GM12878 (cell line): Measurements from ENCODE around the gene MUC5AC. TPM values are rescaled to one million over a fixed set of nuclear protein-coding genes. Genes with fewer than 3 reads are reported as not detected.

Experiments
- ATAC-seq: fragments of 200-7000 bp; cut with Tn5 transposase; 3 replicates; pipeline ENCODE4 v1.9.1; 2020; ENCODE audit warnings: mild to moderate bottlenecking, moderate library complexity
- BruUV-seq: library from RNA; stranded (reverse); fragments of 400-500 nt; replicated peaks from 2 replicates; lab custom pipeline; 2021; lab: Mats Ljungman, UMichigan
- CTCF ChIA-PET: fragments of 300-600 bp; sonication (Branson Sonifier 250); formaldehyde crosslinking; extraction: SDS; loops from one replicate; lab custom pipeline; 2021; ENCODE audit warnings: inconsistent platforms; lab: Yijun Ruan, JAX
- POLR2A ChIA-PET: fragments of 350-600 bp; formaldehyde crosslinking; extraction: SDS; loops from one replicate; lab custom pipeline; 2021; ENCODE audit warnings: inconsistent platforms; lab: Charles Lee
- RAD21 ChIA-PET: fragments of 300-600 bp; sonication (Branson Sonifier 250); formaldehyde crosslinking; loops from one replicate; lab custom pipeline; 2023; ENCODE audit warnings: antibody characterized with exemption; ENCODE audit not compliant: unreplicated experiment; lab: Charles Lee
- SMC1A ChIA-PET: fragments of 300-600 bp; sonication (Branson Sonifier 250); formaldehyde crosslinking; loops from one replicate; lab custom pipeline; 2023; ENCODE audit not compliant: unreplicated experiment, uncharacterized antibody; lab: Charles Lee
- DNase-seq: peaks from one replicate; pipeline ENCODE4 v3.0.0-alpha.2; 2011; ENCODE audit warnings: low read depth, low spot score
- FAIRE-seq: peaks from 3 replicates; lab custom pipeline; 2011; peaks lifted over from hg19 to GRCh38; lab: Jason Lieb, UNC
- H2AFZ ChIP-seq: 2 replicates; pipeline ENCODE4 v1.6.0; 2011; ENCODE audit warnings: low read depth, low read length, control low read depth; ENCODE audit not compliant: control insufficient read depth
- H3K27ac ChIP-seq: 2 replicates; pipeline ENCODE4 v1.5.1; 2011; ENCODE audit warnings: control low read depth; ENCODE audit not compliant: control insufficient read depth, insufficient read depth
- H3K27me3 ChIP-seq, 2 experiments: replicated peaks in 1 of 2; 2 replicates each; pipeline versions ENCODE4 v1.6.0 to v1.6.1; 2011; ENCODE audit warnings: low read length in 1 of 2; ENCODE audit not compliant: control insufficient read depth in 2 of 2, insufficient read depth in 2 of 2
- H3K36me3 ChIP-seq, 2 experiments: 2 replicates each; pipeline ENCODE4 v1.5.1; 2011; ENCODE audit warnings: low read length in 1 of 2; ENCODE audit not compliant: control insufficient read depth in 2 of 2, insufficient read depth in 2 of 2
- H3K4me1 ChIP-seq: 2 replicates; pipeline ENCODE4 v1.6.1; 2011; ENCODE audit warnings: mild to moderate bottlenecking, low read length, moderate library complexity, mixed read lengths; ENCODE audit not compliant: control insufficient read depth, insufficient read depth
- H3K4me2 ChIP-seq: 2 replicates; pipeline ENCODE4 v1.6.0; 2011; ENCODE audit warnings: control low read depth; ENCODE audit not compliant: control insufficient read depth, insufficient read depth
- H3K4me3 ChIP-seq: fragments of 200-600 bp; sonication (generic); 2 replicates; pipeline ENCODE4 v1.5.1; 2016
- H3K79me2 ChIP-seq: 2 replicates; pipeline ENCODE4 v1.6.0; 2011; ENCODE audit warnings: low read length; ENCODE audit not compliant: control insufficient read depth, insufficient read depth
- H3K9ac ChIP-seq: 2 replicates; pipeline ENCODE4 v1.8.0; 2011; ENCODE audit warnings: low read length, control low read depth, mixed read lengths; ENCODE audit not compliant: control insufficient read depth, insufficient read depth
- H3K9me3 ChIP-seq: replicated peaks from 3 replicates; pipeline ENCODE4 v1.5.1; 2011; ENCODE audit warnings: mild to moderate bottlenecking, low read length; ENCODE audit not compliant: control insufficient read depth, insufficient read depth
- H4K20me1 ChIP-seq: 2 replicates; pipeline ENCODE4 v1.6.0; 2011; ENCODE audit not compliant: control insufficient read depth, insufficient read depth
- ASH2L ChIP-seq: fragments of 300-600, 200-600 bp; sonication (generic); IDR thresholded peaks from 2 replicates; pipeline ENCODE4 v1.6.1; 2017; ENCODE audit warnings: low read depth, mild to moderate bottlenecking, borderline replicate concordance
- ATF3 ChIP-seq: IDR thresholded peaks from 2 replicates; pipeline ENCODE4 v1.6.1; 2011; ENCODE audit warnings: low read depth, mild to moderate bottlenecking, low read length, moderate library complexity, borderline replicate concordance; ENCODE audit errors: extremely low read depth
- BRCA1 ChIP-seq: IDR thresholded peaks from 2 replicates; pipeline ENCODE4 v1.6.1; 2011; ENCODE audit warnings: low read depth, low read length, improper control_type of control experiment
- ETV6 ChIP-seq, 2 experiments: fragments of 450-650 bp in 1 of 2; IDR thresholded peaks in 1 of 2; conservative IDR thresholded peaks in 1 of 2; 2 replicates each; pipeline ENCODE4 v1.6.1; 2014; ENCODE audit warnings: antibody characterized with exemption in 1 of 2, borderline replicate concordance in 1 of 2, low read depth in 1 of 2, mild to moderate bottlenecking in 1 of 2, moderate library complexity in 1 of 2
- FOXK2 ChIP-seq: fragments of 450-650 bp; IDR thresholded peaks from 2 replicates; pipeline ENCODE4 v1.6.1; 2017; ENCODE audit warnings: mild to moderate bottlenecking, moderate library complexity
- FOXM1 ChIP-seq: IDR thresholded peaks from 2 replicates; pipeline ENCODE4 v1.6.1; 2012; ENCODE audit warnings: low read depth, mild to moderate bottlenecking, inconsistent platforms, low read length, moderate library complexity
- HDAC2 ChIP-seq: fragments of 200-600 bp; sonication (generic); IDR thresholded peaks from 2 replicates; pipeline ENCODE4 v1.6.1; 2017
- IKZF1 ChIP-seq: fragments of 450-650 bp; conservative IDR thresholded peaks from 2 replicates; pipeline ENCODE4 v1.6.1; 2017; ENCODE audit warnings: antibody characterized with exemption, mild to moderate bottlenecking
- NBN ChIP-seq: fragments of 450-650 bp; IDR thresholded peaks from 2 replicates; pipeline ENCODE4 v1.6.1; 2016
- POLR2A ChIP-seq: IDR thresholded peaks from 2 replicates; pipeline ENCODE4 v1.6.1; 2011; ENCODE audit warnings: low read depth, mild to moderate bottlenecking, low read length
- POLR2AphosphoS2 ChIP-seq: IDR thresholded peaks from 2 replicates; pipeline ENCODE4 v1.6.1; 2011; ENCODE audit warnings: low read depth, mild to moderate bottlenecking, low read length, improper control_type of control experiment, moderate library complexity
- ZNF207 ChIP-seq: fragments of 450-650 bp; IDR thresholded peaks from 2 replicates; pipeline ENCODE4 v1.6.1; 2014; ENCODE audit warnings: antibody characterized with exemption, mild to moderate bottlenecking, borderline replicate concordance
- WGBS: methylation state at CpG from one replicate; pipeline ENCODE4 v1.1.6; 2016; ENCODE audit warnings: low lambda C conversion rate; ENCODE audit not compliant: insufficient replicate concordance, insufficient coverage; ENCODE audit errors: missing lambda C conversion rate; 5-methylcytosine and 5-hydroxymethylcytosine counted together
- in situ Hi-C: fragments of 300-500 bp; cut with MboI; formaldehyde crosslinking; loops from 9 replicates; pipeline ENCODE4 v1.14.3; 2018; ENCODE audit warnings: mixed read lengths
- intact Hi-C: fragments of 100-400 bp; cut with micrococcal nuclease; formaldehyde crosslinking; loops from one replicate; pipeline ENCODE4 v1.14.2; 2022; ENCODE audit not compliant: unreplicated experiment
- polyA plus RNA-seq, 11 experiments: library from polyadenylated mRNA; depleted of rRNA in 4 of 11; unstranded in 6 of 11; stranded (reverse) in 5 of 11; fragments of >200 nt; fragmentation: Nextera tagmentation in 4 of 11; fragmentation: Illumina TruSeq in 1 of 11; extraction: Ambion mirVana in 4 of 11; extraction: Trizol in 1 of 11; gene quantifications; 1 replicate in 1 of 11; 2 replicates in 10 of 11; pipeline versions ENCODE4 v1.2.1 to v1.2.3, GENCODE V29; 2011 to 2016; ENCODE audit warnings: inconsistent platforms in 2 of 11, missing spikeins in 2 of 11, low read depth in 1 of 11
- total RNA-seq, 4 experiments: library from RNA; depleted of rRNA in 3 of 4; stranded (reverse); fragments of >200 nt in 3 of 4; fragmentation: Illumina TruSeq in 1 of 4; extraction: Trizol in 1 of 4; gene quantifications; 2 replicates each; pipeline versions ENCODE4 v1.2.1 to v1.2.3, GENCODE V29; 2013 to 2021
- TF ChIP-seq, protein P1 (sequence below), 3 experiments: IDR thresholded peaks in 2 of 3; conservative IDR thresholded peaks in 1 of 3; 2 replicates each; pipeline ENCODE4 v1.5.1; 2011; ENCODE audit warnings: low read depth in 3 of 3, low read length in 3 of 3, mild to moderate bottlenecking in 3 of 3, control low read depth in 2 of 3, moderate library complexity in 2 of 3, inconsistent platforms in 1 of 3, mixed read lengths in 1 of 3; ENCODE audit not compliant: control insufficient read depth in 2 of 3, insufficient read depth in 1 of 3; ENCODE audit errors: extremely low read depth in 1 of 3
- TF ChIP-seq, protein P2 (sequence below): fragments of 450-650 bp; IDR thresholded peaks from 2 replicates; pipeline ENCODE4 v1.6.1; 2016; ENCODE audit warnings: mild to moderate bottlenecking

Gene MUC5AC
- total and polyA plus RNA-seq, 10 of the 15 experiments (the other 5 are each of a cell fraction or from before 2014, with no cell fraction given), result under 0.01 to 0.01 TPM; not detected in 8

- FAIRE-seq (no peak), ATAC-seq (no peak), DNase-seq (no peak)
- Histone ChIP-seq H3K9me3 (no peaks in the 10 kb centered on the region), H3K4me2 (no peak overlapping the region), H2AFZ (no peak overlapping the region), H3K9ac (no peak overlapping the region), H3K79me2 (no peaks in the 10 kb centered on the region), H3K4me1 (no peaks in the 10 kb centered on the region), H3K27ac (no peak overlapping the region), H3K27me3 (no peaks in the 10 kb centered on the region), H3K4me3 (no peak overlapping the region), H4K20me1 (no peaks in the 10 kb centered on the region), H3K36me3 (no peaks in the 10 kb centered on the region)
- ChIA-PET CTCF (no interaction called here), SMC1A (no interaction called here), POLR2A (no interaction called here), RAD21 (no interaction called here)
- intact Hi-C loops, result no loop called here
- WGBS, result 59% methylated on average over 30 of the region's 30 CpGs
- TF ChIP-seq FOXK2, result no peak
- no peak for TF ChIP-seq ASH2L
- no peak for TF ChIP-seq ATF3
- TF ChIP-seq IKZF1, result no peak
- TF ChIP-seq BRCA1, result no peak
- TF ChIP-seq, protein P1, sequence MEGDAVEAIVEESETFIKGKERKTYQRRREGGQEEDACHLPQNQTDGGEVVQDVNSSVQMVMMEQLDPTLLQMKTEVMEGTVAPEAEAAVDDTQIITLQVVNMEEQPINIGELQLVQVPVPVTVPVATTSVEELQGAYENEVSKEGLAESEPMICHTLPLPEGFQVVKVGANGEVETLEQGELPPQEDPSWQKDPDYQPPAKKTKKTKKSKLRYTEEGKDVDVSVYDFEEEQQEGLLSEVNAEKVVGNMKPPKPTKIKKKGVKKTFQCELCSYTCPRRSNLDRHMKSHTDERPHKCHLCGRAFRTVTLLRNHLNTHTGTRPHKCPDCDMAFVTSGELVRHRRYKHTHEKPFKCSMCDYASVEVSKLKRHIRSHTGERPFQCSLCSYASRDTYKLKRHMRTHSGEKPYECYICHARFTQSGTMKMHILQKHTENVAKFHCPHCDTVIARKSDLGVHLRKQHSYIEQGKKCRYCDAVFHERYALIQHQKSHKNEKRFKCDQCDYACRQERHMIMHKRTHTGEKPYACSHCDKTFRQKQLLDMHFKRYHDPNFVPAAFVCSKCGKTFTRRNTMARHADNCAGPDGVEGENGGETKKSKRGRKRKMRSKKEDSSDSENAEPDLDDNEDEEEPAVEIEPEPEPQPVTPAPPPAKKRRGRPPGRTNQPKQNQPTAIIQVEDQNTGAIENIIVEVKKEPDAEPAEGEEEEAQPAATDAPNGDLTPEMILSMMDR (IDR thresholded peaks at IDR 0.05 in 2 of 3, conservative IDR thresholded peaks at IDR 0.05 in 1 of 3; ENCODE audit: control insufficient read depth in 2 of 3, extremely low read depth in 1 of 3, insufficient read depth in 1 of 3, low read depth in 3 of 3, low read length in 3 of 3), result no peak
- TF ChIP-seq HDAC2, result no peak
- TF ChIP-seq NBN, result no peak
- no peak for TF ChIP-seq POLR2AphosphoS2
- no peak for TF ChIP-seq ETV6 (conservative IDR thresholded peaks at IDR 0.05 in 1 of 2, IDR thresholded peaks at IDR 0.05 in 1 of 2; ENCODE audit: borderline replicate concordance in 1 of 2, low read depth in 1 of 2)
- TF ChIP-seq, protein P2, sequence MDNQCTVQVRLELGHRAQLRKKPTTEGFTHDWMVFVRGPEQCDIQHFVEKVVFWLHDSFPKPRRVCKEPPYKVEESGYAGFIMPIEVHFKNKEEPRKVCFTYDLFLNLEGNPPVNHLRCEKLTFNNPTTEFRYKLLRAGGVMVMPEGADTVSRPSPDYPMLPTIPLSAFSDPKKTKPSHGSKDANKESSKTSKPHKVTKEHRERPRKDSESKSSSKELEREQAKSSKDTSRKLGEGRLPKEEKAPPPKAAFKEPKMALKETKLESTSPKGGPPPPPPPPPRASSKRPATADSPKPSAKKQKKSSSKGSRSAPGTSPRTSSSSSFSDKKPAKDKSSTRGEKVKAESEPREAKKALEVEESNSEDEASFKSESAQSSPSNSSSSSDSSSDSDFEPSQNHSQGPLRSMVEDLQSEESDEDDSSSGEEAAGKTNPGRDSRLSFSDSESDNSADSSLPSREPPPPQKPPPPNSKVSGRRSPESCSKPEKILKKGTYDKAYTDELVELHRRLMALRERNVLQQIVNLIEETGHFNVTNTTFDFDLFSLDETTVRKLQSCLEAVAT, result no peak
- no peak for TF ChIP-seq FOXM1
- TF ChIP-seq ZNF207, result no peak
- TF ChIP-seq POLR2A, result no peak
- in situ Hi-C loops, result no loop called here
- no TSS peak for BruUV-seq
These were observed 75.1 kb downstream of the MUC5AC start for GRCh38 chr11:1232883-1233321.
